Trophoblast cell (in vitro differentiated cells and primary cell): Measurements from ENCODE around the gene BCAT1.
A peak's percentile ranks its signal among the peaks of the same experiment; 100 is the strongest.
"Not testable (repeated sequence)": the region's sequence is repeated elsewhere in the genome, so short reads cannot be mapped to it uniquely, and the experiment has no call there.

Source experiments
- DNase-seq, 2 donors: peaks; one replicate each; pipeline ENCODE4 v3.0.0-alpha.2; 2016
- H2AFZ ChIP-seq: 2 replicates; pipeline ENCODE4 v1.6.1; 2013; ENCODE audit warnings: low read length, moderate library complexity, mild to moderate bottlenecking; ENCODE audit not compliant: insufficient read depth, poor library complexity
- H2AK5ac ChIP-seq: 2 replicates; pipeline ENCODE4 v1.6.1; 2013; ENCODE audit warnings: mild to moderate bottlenecking, low read length
- H2BK120ac ChIP-seq: 2 replicates; pipeline ENCODE4 v1.6.1; 2013; ENCODE audit warnings: low read length, mild to moderate bottlenecking, moderate library complexity; ENCODE audit not compliant: insufficient read depth, poor library complexity
- H2BK12ac ChIP-seq: 2 replicates; pipeline ENCODE4 v1.6.1; 2013; ENCODE audit warnings: mild to moderate bottlenecking, low read length, moderate library complexity
- H2BK5ac ChIP-seq: 2 replicates; pipeline ENCODE4 v1.6.1; 2013; ENCODE audit warnings: low read length, low read depth, moderate library complexity, mild to moderate bottlenecking; ENCODE audit not compliant: poor library complexity
- H3K14ac ChIP-seq: 2 replicates; pipeline ENCODE4 v1.6.1; 2013; ENCODE audit warnings: mild to moderate bottlenecking, low read length
- H3K18ac ChIP-seq: 2 replicates; pipeline ENCODE4 v1.6.1; 2013; ENCODE audit warnings: mild to moderate bottlenecking, low read length
- H3K23ac ChIP-seq: 2 replicates; pipeline ENCODE4 v1.6.1; 2013; ENCODE audit warnings: low read length
- H3K27ac ChIP-seq: 2 replicates; pipeline ENCODE4 v1.5.1; 2013; ENCODE audit warnings: low read depth, mild to moderate bottlenecking, inconsistent platforms, low read length, moderate library complexity
- H3K27me3 ChIP-seq: 2 replicates; pipeline ENCODE4 v1.6.1; 2013; ENCODE audit warnings: inconsistent platforms, mild to moderate bottlenecking, low read length, moderate library complexity; ENCODE audit not compliant: insufficient read depth
- H3K36me3 ChIP-seq, 2 experiments: 1 replicate in 1 of 2; 2 replicates in 1 of 2; pipeline ENCODE4 v1.6.1; 2013; ENCODE audit warnings: low read length in 2 of 2, mild to moderate bottlenecking in 2 of 2, moderate library complexity in 1 of 2; ENCODE audit not compliant: insufficient read depth in 2 of 2, control insufficient read depth in 1 of 2
- H3K4ac ChIP-seq: 2 replicates; pipeline ENCODE4 v1.6.1; 2013; ENCODE audit warnings: low read depth, mild to moderate bottlenecking, low read length, moderate library complexity
- H3K4me1 ChIP-seq, 2 experiments: 1 replicate in 1 of 2; 2 replicates in 1 of 2; pipeline ENCODE4 v1.6.1; 2013; ENCODE audit warnings: low read length in 2 of 2, mild to moderate bottlenecking in 2 of 2, moderate library complexity in 1 of 2; ENCODE audit not compliant: insufficient read depth in 2 of 2, control insufficient read depth in 1 of 2
- H3K4me2 ChIP-seq: 2 replicates; pipeline ENCODE4 v1.6.1; 2013; ENCODE audit warnings: inconsistent platforms, mild to moderate bottlenecking, low read length, moderate library complexity
- H3K4me3 ChIP-seq: 2 replicates; pipeline ENCODE4 v1.5.1; 2013; ENCODE audit warnings: mild to moderate bottlenecking, low read depth, low read length, inconsistent platforms
- H3K79me1 ChIP-seq: one replicate; pipeline ENCODE4 v1.6.1; 2013; ENCODE audit warnings: low read length
- H3K79me2 ChIP-seq: 2 replicates; pipeline ENCODE4 v1.6.1; 2013; ENCODE audit warnings: low read length, mild to moderate bottlenecking; ENCODE audit not compliant: control insufficient read depth, insufficient read depth, poor library complexity
- H3K9ac ChIP-seq: 2 replicates; pipeline ENCODE4 v1.6.1; 2013; ENCODE audit warnings: mild to moderate bottlenecking, low read length
- H3K9me3 ChIP-seq: 2 replicates; pipeline ENCODE4 v1.6.1; 2013; ENCODE audit warnings: low read depth, mild to moderate bottlenecking, control low read depth, inconsistent platforms, low read length; ENCODE audit not compliant: insufficient read depth
- H4K12ac ChIP-seq: 2 replicates; pipeline ENCODE4 v1.6.1; 2013; ENCODE audit warnings: low read depth, mild to moderate bottlenecking, low read length, moderate library complexity
- H4K8ac ChIP-seq: 2 replicates; pipeline ENCODE4 v1.6.1; 2013; ENCODE audit warnings: low read depth, mild to moderate bottlenecking, low read length, moderate library complexity
- H4K91ac ChIP-seq: one replicate; pipeline ENCODE4 v1.6.1; 2013; ENCODE audit warnings: low read depth, mild to moderate bottlenecking, low read length, moderate library complexity
- WGBS: extraction: QIAGEN DNeasy Blood & Tissue Kit; methylation state at CpG from one replicate; pipeline ENCODE4 v1.1.7; 2013; ENCODE audit warnings: missing lambda C conversion rate; ENCODE audit not compliant: insufficient read length, insufficient coverage; ENCODE audit errors: extremely low coverage; 5-methylcytosine and 5-hydroxymethylcytosine counted together

Gene BCAT1

DNA sequence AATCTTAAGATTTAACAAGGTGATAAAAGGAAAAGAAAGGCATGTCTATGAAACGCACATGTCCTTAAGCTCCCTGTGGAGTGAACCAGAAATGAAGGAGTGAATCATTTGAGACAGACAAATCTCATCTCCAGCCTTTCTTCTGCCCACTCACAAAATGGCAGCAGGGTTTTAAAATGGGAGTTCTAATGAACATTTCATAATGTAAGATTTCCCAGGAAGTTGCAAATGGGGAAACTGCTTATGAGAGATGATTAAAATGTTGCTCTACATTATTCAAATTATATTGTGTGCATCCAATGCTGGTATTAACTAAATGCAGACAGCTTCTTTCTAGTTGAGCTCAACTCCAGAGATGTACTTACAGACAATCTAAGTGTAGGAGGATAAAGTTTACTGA, 76.7 kb downstream of the BCAT1 start:
- no peak overlapping the region for H2AK5ac ChIP-seq
- no peak overlapping the region for H3K4me3 ChIP-seq
- no peaks in the 10 kb centered on the region for H3K27me3 ChIP-seq
- H4K12ac ChIP-seq = no peak overlapping the region
- no peak overlapping the region for H3K4ac ChIP-seq
- no peak overlapping the region for H3K9ac ChIP-seq
- H3K18ac ChIP-seq = no peak overlapping the region
- H3K23ac ChIP-seq = no peak overlapping the region
- H3K79me1 ChIP-seq = no peaks in the 10 kb centered on the region
- H3K9me3 ChIP-seq = no peaks in the 10 kb centered on the region
- H4K8ac ChIP-seq = no peak overlapping the region
- no peak overlapping the region for H3K14ac ChIP-seq
- WGBS = no CpG with 5 or more reads among the region's 1 CpG
- no peak overlapping the region for H3K4me2 ChIP-seq
- no peaks in the 10 kb centered on the region for H3K4me1 ChIP-seq
- H3K36me3 ChIP-seq = peaks cover 3 to 8% of the 10 kb centered on the region in 2 experiments
- H3K79me2 ChIP-seq = no peaks in the 10 kb centered on the region
- no peak overlapping the region for H2AFZ ChIP-seq
- no peak overlapping the region for H2BK5ac ChIP-seq
- no peak for DNase-seq
- no peak overlapping the region for H4K91ac ChIP-seq
- H3K27ac ChIP-seq = no peak overlapping the region
- H2BK12ac ChIP-seq = no peak overlapping the region
- no peak overlapping the region for H2BK120ac ChIP-seq

DNA sequence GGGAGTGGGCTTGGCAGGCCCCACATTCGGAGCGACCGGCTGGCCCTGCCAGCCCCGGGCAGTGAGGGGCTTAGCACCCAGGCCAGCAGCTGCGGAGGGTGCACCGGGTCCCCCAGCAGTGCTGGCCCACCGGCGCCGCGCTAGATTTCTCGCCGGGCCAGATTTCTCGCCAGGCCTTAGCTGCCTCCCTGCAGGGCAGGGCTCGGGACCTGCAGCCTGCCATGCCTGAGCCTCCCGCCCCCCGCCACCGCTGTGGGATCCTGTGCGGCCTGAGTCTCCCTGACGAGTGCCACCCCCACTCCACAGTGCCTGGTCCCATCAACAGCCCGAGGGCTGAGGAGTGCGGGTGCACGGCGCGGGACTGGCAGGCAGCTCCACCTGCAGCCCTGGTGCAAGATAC, 82.8 kb downstream of the BCAT1 start:
- peak overlapping the region; percentile 55 for H3K27ac ChIP-seq
- H3K18ac ChIP-seq, DNase-seq: not testable (repeated sequence)

DNA sequence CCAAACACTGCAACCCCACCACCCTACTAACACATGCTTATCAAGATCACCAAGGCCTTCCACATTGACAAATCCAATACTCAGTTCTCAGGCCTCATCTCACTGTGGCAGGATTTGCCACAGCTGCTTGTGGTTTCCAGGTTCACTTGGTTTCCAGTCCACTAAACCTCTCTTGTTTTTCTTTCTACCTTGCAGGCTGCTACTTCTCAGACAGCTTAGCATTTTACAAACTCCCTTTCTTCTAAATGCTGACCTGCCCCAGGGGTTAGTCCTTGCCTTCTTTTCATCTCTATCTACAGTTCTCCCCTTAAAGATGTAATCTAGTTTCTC, 84.1 kb downstream of the BCAT1 start:
- Histone ChIP-seq H4K12ac (no peak overlapping the region), H3K4ac (no peak overlapping the region), H3K27ac (peak overlapping the region; percentile 91), H3K23ac (no peak overlapping the region), H4K8ac (peak overlapping the region; percentile 75), H2BK5ac (peak overlapping the region; percentile 84), H3K14ac (peak overlapping the region; percentile 60), H3K4me1 (peaks cover 7 to 16% of the 10 kb centered on the region in 2 experiments), H3K4me3 (no peak overlapping the region), H2AFZ (no peak overlapping the region), H2BK12ac (peak overlapping the region; percentile 83), H3K36me3 (peaks cover 2 to 9% of the 10 kb centered on the region in 2 experiments), H3K9me3 (no peaks in the 10 kb centered on the region), H3K79me1 (peaks cover 16% of the 10 kb centered on the region), H3K27me3 (no peaks in the 10 kb centered on the region), H3K4me2 (peak overlapping the region; percentile 42), H2BK120ac (peak overlapping the region; percentile 68), H2AK5ac (peak overlapping the region; percentile 29), H3K18ac (peak overlapping the region; percentile 89), H3K79me2 (peaks cover 2% of the 10 kb centered on the region), H3K9ac (no peak overlapping the region), H4K91ac (peak overlapping the region; percentile 57)
- DNase-seq = no peak

More for the DNA sequence above, 82.8 kb downstream of the BCAT1 start:
- H3K14ac ChIP-seq, H3K4me3 ChIP-seq, H3K27me3 ChIP-seq, H2AK5ac ChIP-seq, H3K4me2 ChIP-seq, H3K9me3 ChIP-seq, H4K12ac ChIP-seq, H2BK5ac ChIP-seq, H3K79me2 ChIP-seq, H2BK12ac ChIP-seq, H4K8ac ChIP-seq, H2BK120ac ChIP-seq, H2AFZ ChIP-seq, H3K9ac ChIP-seq, H3K23ac ChIP-seq, H3K4ac ChIP-seq: not testable (repeated sequence)
- no CpG with 5 or more reads among the region's 24 CpGs for WGBS
- Histone ChIP-seq H3K79me1 (peaks cover 16% of the 10 kb centered on the region), H4K91ac (peak overlapping the region; percentile 42), H3K4me1 (peaks cover 7 to 16% of the 10 kb centered on the region in 2 experiments), H3K36me3 (peaks cover 2 to 12% of the 10 kb centered on the region in 2 experiments)

DNA sequence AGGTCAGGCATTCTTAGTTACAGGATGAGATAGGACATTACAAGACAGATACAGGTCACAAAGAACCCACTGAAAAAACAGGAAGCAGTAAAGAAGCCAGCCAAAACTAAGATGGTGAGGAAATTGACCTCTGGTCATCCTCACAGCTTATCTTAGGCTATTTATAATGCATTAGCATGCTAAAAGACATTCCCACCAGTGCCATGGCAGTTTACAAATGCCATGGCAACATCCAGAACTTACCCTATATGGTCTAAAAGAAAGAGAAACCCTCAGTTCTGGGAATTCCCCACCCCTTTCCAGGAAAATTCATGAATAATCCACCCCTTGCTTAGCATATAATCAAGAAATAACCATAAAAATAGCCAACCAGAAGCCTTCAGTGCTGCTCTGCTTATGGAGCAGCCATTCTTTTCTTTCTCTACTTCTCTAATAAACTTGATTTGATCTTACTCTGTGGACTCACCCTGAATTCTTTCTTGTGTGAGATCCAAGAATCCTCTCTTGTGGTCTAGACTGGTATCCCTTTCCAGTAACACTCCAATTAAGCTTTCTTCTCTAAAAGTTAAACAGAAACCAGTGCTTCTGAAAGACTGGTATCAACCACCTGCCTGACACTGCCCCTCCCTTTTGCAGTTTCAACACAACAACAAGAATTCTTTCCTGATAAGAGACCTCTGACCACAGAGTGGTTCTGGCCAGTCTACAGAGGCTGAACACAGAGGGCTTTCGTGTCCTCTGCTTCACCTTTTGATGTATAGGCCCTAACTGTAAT, 86.9 kb downstream of the BCAT1 start:
- H3K4ac ChIP-seq = no peak overlapping the region
- no peaks in the 10 kb centered on the region for H3K9me3 ChIP-seq
- no peak overlapping the region for H3K9ac ChIP-seq
- peaks cover 0 to 7% of the 10 kb centered on the region in 2 experiments for H3K36me3 ChIP-seq
- peak overlapping the region; percentile 84 for H3K27ac ChIP-seq
- H3K18ac ChIP-seq = no peak overlapping the region
- no peak overlapping the region for H4K8ac ChIP-seq
- no peak overlapping the region for H3K23ac ChIP-seq
- no peaks in the 10 kb centered on the region for H3K27me3 ChIP-seq
- peak overlapping the region; percentile 77 for H2BK120ac ChIP-seq
- DNase-seq = peak; percentile 57 to 75
- no peak overlapping the region for H3K4me2 ChIP-seq
- no peak overlapping the region for H2BK12ac ChIP-seq
- H2BK5ac ChIP-seq = no peak overlapping the region
- peaks cover 18% of the 10 kb centered on the region for H3K79me1 ChIP-seq
- H4K12ac ChIP-seq = no peak overlapping the region
- no peak overlapping the region for H3K14ac ChIP-seq
- no peak overlapping the region for H3K4me3 ChIP-seq
- peaks cover 7 to 16% of the 10 kb centered on the region in 2 experiments for H3K4me1 ChIP-seq
- no peak overlapping the region for H4K91ac ChIP-seq
- H2AFZ ChIP-seq = no peak overlapping the region
- WGBS = no CpG with 5 or more reads among the region's 1 CpG
- no peak overlapping the region for H2AK5ac ChIP-seq
- peaks cover 2% of the 10 kb centered on the region for H3K79me2 ChIP-seq
